Tibial nerve (tissue), 4 donors: Measurements from ENCODE around the gene CTAGE6.
"Not testable (repeated sequence)": the region's sequence is repeated elsewhere in the genome, so short reads cannot be mapped to it uniquely, and the experiment has no call there.

Source experiments
- CTCF ChIP-seq, 5 experiments: fragments of 200-600 bp in 3 of 5; fragments of 450-650 bp in 2 of 5; sonication (generic) in 3 of 5; IDR thresholded peaks; one replicate each; pipeline ENCODE4 v1.5.1; 2016 to 2019; ENCODE audit warnings: antibody characterized with exemption in 5 of 5, mild to moderate bottlenecking in 3 of 5, moderate library complexity in 2 of 5
- EP300 ChIP-seq, 2 donors: sonication (generic); formaldehyde crosslinking; IDR thresholded peaks; one replicate each; pipeline ENCODE4 v1.6.1; 2017; ENCODE audit warnings: antibody characterized with exemption in 2 of 2, mild to moderate bottlenecking in 1 of 2

- not testable (repeated sequence) for TF ChIP-seq EP300, CTCF (IDR thresholded peaks at IDR 0.05)
Measured at GRCh38 chr7:143757596-143757995, at the start of gene CTAGE6.
